T-helper 1 cell treated with Interleukin-12 subunit alpha and Interleukin-12 subunit beta and Interleukin-4 antibody, amounts not matched to agents 30 μg/mL and 1 μg/mL, for 36 hours (primary cell): Measurements from ENCODE around the gene VENTX.
"Not testable (repeated sequence)": the region's sequence is repeated elsewhere in the genome, so short reads cannot be mapped to it uniquely, and the experiment has no call there.

ENCODE experiments used
- H3K27ac Mint-ChIP-seq: one replicate; pipeline ENCODE4 v1.8.0; 2021; ENCODE audit warnings: mild to moderate bottlenecking, mixed read lengths
- H3K27me3 Mint-ChIP-seq: one replicate; pipeline ENCODE4 v1.8.0; 2021; ENCODE audit warnings: low read depth, mixed read lengths
- H3K36me3 Mint-ChIP-seq: one replicate; pipeline ENCODE4 v1.8.0; 2021; ENCODE audit warnings: low read depth, mixed read lengths
- H3K4me1 Mint-ChIP-seq: one replicate; pipeline ENCODE4 v1.8.0; 2021; ENCODE audit warnings: low read depth, mixed read lengths
- H3K4me3 Mint-ChIP-seq: one replicate; pipeline ENCODE4 v1.8.0; 2021; ENCODE audit warnings: mild to moderate bottlenecking, moderate library complexity, mixed read lengths
- H3K9me3 Mint-ChIP-seq: one replicate; pipeline ENCODE4 v1.8.0; 2021; ENCODE audit warnings: mixed read lengths

The VENTX gene

GRCh38 chr10:133217800-133218589 is 19.7 kb upstream of the VENTX start:
- no peak overlapping the region for H3K27ac Mint-ChIP-seq
- H3K4me3 Mint-ChIP-seq, result no peak overlapping the region
- no peaks in the 10 kb centered on the region for H3K9me3 Mint-ChIP-seq
- no peaks in the 10 kb centered on the region for H3K36me3 Mint-ChIP-seq
- H3K27me3 Mint-ChIP-seq, result no peaks in the 10 kb centered on the region
- no peaks in the 10 kb centered on the region for H3K4me1 Mint-ChIP-seq

DNA sequence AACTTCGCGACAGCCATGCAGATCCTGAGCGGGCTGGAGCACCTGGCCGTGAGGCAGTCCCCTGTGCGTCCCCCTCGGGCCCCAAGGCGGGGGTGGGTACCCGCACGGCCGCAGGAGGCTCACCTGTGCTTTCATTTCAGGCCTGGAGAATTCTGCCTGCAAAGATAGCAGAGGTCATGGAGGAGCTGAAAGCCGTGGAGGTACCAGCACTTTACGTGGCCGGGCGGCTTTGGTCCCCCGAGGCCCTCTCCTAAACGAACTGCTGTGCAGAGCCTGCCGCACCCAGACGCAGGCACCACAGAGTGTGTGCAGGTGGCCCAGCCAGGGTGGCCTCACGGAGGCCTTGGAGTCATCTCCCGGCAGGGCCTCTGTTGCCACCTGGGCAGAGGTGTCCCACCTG is 18.8 kb upstream of the VENTX start:
- Mint-ChIP-seq H3K36me3 (no peaks in the 10 kb centered on the region), H3K4me3 (no peak overlapping the region), H3K9me3 (no peaks in the 10 kb centered on the region), H3K27ac (no peak overlapping the region), H3K4me1 (no peaks in the 10 kb centered on the region), H3K27me3 (no peaks in the 10 kb centered on the region)

GRCh38 chr10:133219782-133220181 is 17.9 kb upstream of the VENTX start:
- H3K4me3 Mint-ChIP-seq, result no peak overlapping the region
- H3K4me1 Mint-ChIP-seq, result no peaks in the 10 kb centered on the region
- H3K27ac Mint-ChIP-seq, result no peak overlapping the region
- no peaks in the 10 kb centered on the region for H3K36me3 Mint-ChIP-seq
- H3K9me3 Mint-ChIP-seq, result no peaks in the 10 kb centered on the region
- H3K27me3 Mint-ChIP-seq, result no peaks in the 10 kb centered on the region

DNA sequence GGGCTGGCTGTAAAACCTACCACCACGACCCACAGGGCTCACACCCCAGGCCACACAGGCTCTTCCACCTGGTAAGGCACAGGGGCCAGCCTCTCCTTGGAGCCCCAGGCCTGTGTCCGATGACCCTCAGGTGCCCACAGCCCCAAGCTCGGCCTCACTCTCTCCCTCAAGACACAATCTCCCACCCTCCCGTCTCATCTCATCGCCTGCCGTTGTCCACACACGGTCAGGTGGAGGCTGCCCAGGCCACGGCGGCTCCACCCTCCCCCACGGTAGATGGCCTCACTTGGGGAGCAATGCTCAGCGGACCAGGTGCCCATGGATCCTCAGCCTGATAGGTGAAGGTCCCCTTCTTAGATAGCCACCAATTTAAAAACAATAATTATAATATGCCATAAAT is 16.3 kb upstream of the VENTX start:
- peaks cover 8% of the 10 kb centered on the region for H3K4me1 Mint-ChIP-seq
- no peak overlapping the region for H3K27ac Mint-ChIP-seq
- H3K36me3 Mint-ChIP-seq, result no peaks in the 10 kb centered on the region
- no peaks in the 10 kb centered on the region for H3K9me3 Mint-ChIP-seq
- no peak overlapping the region for H3K4me3 Mint-ChIP-seq
- H3K27me3 Mint-ChIP-seq, result peaks cover 5% of the 10 kb centered on the region

- H3K4me3 Mint-ChIP-seq, H3K27me3 Mint-ChIP-seq, H3K9me3 Mint-ChIP-seq, H3K27ac Mint-ChIP-seq, H3K36me3 Mint-ChIP-seq, H3K4me1 Mint-ChIP-seq: not testable (repeated sequence)
Observed at GRCh38 chr10:133221756-133222155, 15.9 kb upstream of the VENTX start.

DNA sequence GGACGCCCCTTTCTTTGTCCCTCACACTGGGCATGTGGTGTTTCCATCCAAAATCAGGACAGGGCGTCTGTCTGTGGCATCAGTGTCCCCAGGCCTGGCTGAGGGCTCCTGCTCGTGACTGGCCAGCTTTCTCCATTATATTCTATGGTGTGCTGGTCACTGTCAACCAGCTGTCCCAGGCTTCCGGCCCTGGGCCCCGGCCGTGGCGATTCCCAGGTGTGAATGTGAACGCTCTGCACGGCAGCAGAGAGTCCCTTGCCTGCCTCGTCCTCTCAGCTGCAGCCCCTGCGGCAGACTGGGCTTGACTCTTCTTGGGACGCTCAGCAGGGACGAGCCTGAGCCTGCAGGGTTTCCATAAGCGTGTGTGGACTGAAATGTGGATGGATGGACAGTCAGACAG is 13.6 kb upstream of the VENTX start:
- H3K4me3 Mint-ChIP-seq, result no peak overlapping the region
- no peak overlapping the region for H3K27ac Mint-ChIP-seq
- peaks cover 8% of the 10 kb centered on the region for H3K4me1 Mint-ChIP-seq
- H3K9me3 Mint-ChIP-seq, result no peaks in the 10 kb centered on the region
- peaks cover 21% of the 10 kb centered on the region for H3K27me3 Mint-ChIP-seq
- no peaks in the 10 kb centered on the region for H3K36me3 Mint-ChIP-seq

DNA sequence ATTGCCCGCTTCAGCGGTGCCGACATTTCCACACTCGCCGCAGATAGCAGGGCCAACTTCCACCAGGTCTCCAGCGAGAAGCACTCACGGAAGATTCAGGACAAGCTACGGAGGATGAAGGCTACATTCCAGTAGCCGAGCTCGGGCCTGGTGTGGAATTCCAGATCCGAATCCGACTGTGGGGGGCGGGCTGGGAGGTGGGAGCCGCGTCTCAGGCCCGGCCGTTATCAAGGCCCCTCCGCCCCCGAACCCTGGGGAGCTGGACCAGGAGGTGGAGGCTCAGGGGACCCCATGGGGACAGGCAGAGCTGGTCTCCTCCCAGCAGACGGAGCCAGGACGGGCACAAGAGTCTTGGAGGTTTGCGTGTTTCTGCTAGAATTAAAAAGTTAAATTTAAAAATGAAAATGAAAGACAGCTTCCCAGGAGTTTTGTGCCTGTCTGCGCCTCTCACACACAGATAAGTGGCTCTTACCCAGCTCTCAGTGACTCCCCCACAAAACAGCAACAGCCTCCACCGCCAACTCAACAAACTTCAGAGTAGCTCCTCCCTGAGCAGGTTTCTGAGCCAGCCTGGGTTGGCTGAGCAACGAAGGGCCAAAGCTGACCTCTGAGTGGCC is 12.8 kb upstream of the VENTX start:
- peaks cover 26% of the 10 kb centered on the region for H3K27me3 Mint-ChIP-seq
- H3K4me3 Mint-ChIP-seq, result no peak overlapping the region
- H3K36me3 Mint-ChIP-seq, result no peaks in the 10 kb centered on the region
- peaks cover 8% of the 10 kb centered on the region for H3K4me1 Mint-ChIP-seq
- H3K27ac Mint-ChIP-seq, result no peak overlapping the region
- no peaks in the 10 kb centered on the region for H3K9me3 Mint-ChIP-seq

DNA sequence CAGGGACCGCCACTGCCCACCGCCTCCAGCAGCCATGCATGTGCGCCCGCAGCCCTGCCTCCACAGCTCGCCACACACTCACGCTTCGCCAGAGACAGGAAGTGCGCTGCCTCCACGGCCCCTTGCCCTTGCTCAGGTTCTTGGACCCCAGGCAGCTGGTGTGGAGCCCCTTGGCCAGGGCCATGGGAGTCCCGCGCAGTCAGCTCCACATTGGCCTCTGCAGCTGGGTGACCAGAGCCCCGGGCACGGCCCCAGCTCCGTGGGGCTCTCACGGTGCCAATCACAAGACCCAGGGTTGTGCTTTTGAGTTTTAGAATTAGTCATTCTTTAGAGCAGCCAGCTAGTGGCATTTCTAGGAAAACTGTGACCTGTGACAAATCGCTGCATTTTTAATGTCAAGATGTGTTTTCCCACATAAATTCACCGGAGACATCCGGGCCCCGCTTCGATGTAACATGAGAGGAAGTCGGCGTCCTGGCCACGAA is 11.9 kb upstream of the VENTX start:
- H3K9me3 Mint-ChIP-seq, result no peaks in the 10 kb centered on the region
- H3K27ac Mint-ChIP-seq, result peak overlapping the region; percentile 31
- H3K27me3 Mint-ChIP-seq, result peaks cover 26% of the 10 kb centered on the region
- H3K4me3 Mint-ChIP-seq, result peak overlapping the region; percentile 26
- no peaks in the 10 kb centered on the region for H3K36me3 Mint-ChIP-seq
- H3K4me1 Mint-ChIP-seq, result peaks cover 8% of the 10 kb centered on the region

- Mint-ChIP-seq H3K4me3 (no peak overlapping the region), H3K27me3 (peaks cover 29% of the 10 kb centered on the region), H3K9me3 (no peaks in the 10 kb centered on the region), H3K4me1 (peaks cover 8% of the 10 kb centered on the region), H3K36me3 (no peaks in the 10 kb centered on the region), H3K27ac (no peak overlapping the region)
Observed at GRCh38 chr10:133226251-133226808, 11.3 kb upstream of the VENTX start.

- Mint-ChIP-seq H3K9me3 (no peaks in the 10 kb centered on the region), H3K27me3 (peaks cover 38% of the 10 kb centered on the region)
Observed at GRCh38 chr10:133227256-133227655, 10.4 kb upstream of the VENTX start.

GRCh38 chr10:133229265-133230043 is 8.2 kb upstream of the VENTX start:
- peak overlapping the region; percentile 67 for H3K27ac Mint-ChIP-seq
- H3K4me3 Mint-ChIP-seq, result peak overlapping the region; percentile 14
- no peaks in the 10 kb centered on the region for H3K36me3 Mint-ChIP-seq
- H3K4me1 Mint-ChIP-seq, result peaks cover 8% of the 10 kb centered on the region
- H3K27me3 Mint-ChIP-seq, result peaks cover 60% of the 10 kb centered on the region
- no peaks in the 10 kb centered on the region for H3K9me3 Mint-ChIP-seq

More at GRCh38 chr10:133227256-133227655, 10.4 kb upstream of the VENTX start:
- Mint-ChIP-seq H3K4me3 (no peak overlapping the region), H3K27ac (peak overlapping the region; percentile 65), H3K4me1 (peaks cover 8% of the 10 kb centered on the region), H3K36me3 (no peaks in the 10 kb centered on the region)

DNA sequence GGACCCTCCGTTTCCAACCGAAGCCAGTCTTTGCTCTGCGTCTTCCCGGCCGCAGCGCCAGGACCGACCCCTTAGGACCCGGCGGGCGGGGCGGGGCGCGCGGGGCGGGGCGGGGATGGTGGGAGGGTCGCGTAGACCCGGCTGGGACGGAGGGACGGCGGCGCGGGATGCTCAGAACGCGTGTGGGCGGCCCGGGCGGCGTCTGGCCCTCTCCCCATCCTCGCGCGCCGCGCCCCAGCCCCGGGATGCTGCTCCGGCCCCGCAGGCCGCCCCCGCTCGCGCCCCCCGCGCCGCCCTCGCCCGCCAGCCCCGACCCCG is 7.7 kb upstream of the VENTX start, which contains the start of gene UTF1:
Gene UTF1 (plus strand): TSS at position 174 of the 318 bp plus-strand sequence. CDS start 72 bp downstream, at position 246.
- peaks cover 64% of the 10 kb centered on the region for H3K27me3 Mint-ChIP-seq
- no peaks in the 10 kb centered on the region for H3K9me3 Mint-ChIP-seq
- peaks cover 8% of the 10 kb centered on the region for H3K4me1 Mint-ChIP-seq
- no peaks in the 10 kb centered on the region for H3K36me3 Mint-ChIP-seq
- H3K4me3 Mint-ChIP-seq, result peak within 1 kb of the TSS; percentile 14
- peak within 1 kb of the TSS; percentile 67 for H3K27ac Mint-ChIP-seq

DNA sequence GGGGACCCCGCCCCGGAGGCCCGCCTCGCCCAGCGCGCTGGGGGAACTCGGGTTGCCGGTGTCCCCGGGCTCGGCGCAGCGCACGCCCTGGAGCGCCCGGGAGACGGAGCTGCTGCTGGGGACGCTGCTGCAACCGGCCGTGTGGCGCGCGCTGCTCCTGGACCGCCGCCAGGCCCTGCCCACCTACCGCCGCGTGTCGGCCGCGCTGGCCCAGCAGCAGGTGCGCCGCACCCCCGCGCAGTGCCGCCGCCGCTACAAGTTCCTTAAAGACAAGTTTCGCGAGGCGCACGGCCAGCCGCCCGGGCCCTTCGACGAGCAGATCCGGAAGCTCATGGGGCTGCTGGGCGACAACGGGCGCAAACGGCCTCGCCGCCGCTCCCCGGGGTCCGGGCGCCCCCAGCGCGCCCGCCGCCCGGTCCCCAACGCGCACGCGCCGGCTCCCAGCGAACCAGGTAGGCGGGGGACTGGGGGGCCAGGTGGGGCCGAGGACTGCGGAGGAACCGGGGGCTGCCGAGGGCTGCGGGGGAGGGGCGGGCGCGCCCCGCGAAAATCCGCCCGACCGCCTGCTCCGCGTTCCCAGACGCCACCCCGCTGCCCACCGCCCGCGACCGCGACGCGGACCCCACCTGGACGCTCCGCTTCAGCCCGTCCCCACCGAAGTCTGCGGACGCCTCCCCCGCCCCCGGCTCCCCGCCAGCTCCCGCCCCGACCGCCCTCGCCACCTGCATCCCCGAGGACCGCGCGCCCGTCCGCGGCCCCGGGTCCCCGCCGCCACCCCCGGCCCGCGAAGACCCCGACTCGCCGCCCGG is 7.1 kb upstream of the VENTX start:
- Mint-ChIP-seq H3K36me3 (no peaks in the 10 kb centered on the region), H3K9me3 (no peaks in the 10 kb centered on the region), H3K4me3 (no peak overlapping the region), H3K27ac (no peak overlapping the region), H3K27me3 (peaks cover 65% of the 10 kb centered on the region), H3K4me1 (peaks cover 6% of the 10 kb centered on the region)
